Activated CD8-positive, alpha-beta memory T cell treated with anti-CD3 and anti-CD28 coated beads, Interleukin-2, amount 50 U/mL, for 4 hours (primary cell): ENCODE results near the gene CCDC141.
A peak's percentile ranks its signal among the peaks of the same experiment; 100 is the strongest.
"Not testable (repeated sequence)": the region's sequence is repeated elsewhere in the genome, so short reads cannot be mapped to it uniquely, and the experiment has no call there.

ENCODE experiments used
- DNase-seq: peaks from one replicate; pipeline ENCODE4 v3.0.0-alpha.2; 2020

Gene CCDC141

GRCh38 chr2:179037807-179038206, 12.1 kb downstream of the CCDC141 start:
- DNase-seq = no peak

DNA sequence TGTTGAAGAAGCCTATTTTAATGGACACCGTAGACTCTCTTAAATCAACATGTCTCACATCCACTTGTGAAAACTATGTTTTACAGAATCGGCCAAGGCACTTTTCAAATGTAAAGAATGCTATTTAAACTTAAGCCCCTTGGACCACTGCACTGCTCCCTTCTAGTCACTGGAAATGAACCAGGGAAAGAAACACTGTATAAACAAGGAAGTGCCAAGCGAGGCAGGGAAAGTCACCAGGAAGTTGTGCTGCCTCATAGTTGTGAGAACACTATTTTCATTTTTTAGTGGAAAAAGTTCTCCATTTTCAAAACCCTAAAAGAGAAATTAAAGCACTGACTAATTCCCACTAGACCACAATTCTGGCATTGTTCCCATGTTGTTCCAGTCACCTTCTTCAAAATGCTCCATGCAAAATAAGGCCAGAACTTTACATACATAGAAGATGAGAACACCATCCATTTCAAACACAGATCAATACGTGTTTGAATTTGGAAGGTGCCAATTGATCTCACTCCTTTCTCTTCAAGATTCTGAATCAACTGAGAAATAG, 13.5 kb downstream of the CCDC141 start:
- DNase-seq = no peak

- peak; percentile 15 for DNase-seq
Observed at GRCh38 chr2:179031731-179032408, 18.1 kb downstream of the CCDC141 start.

- no peak for DNase-seq
Observed at GRCh38 chr2:179024445-179024844, 25.5 kb downstream of the CCDC141 start.

DNA sequence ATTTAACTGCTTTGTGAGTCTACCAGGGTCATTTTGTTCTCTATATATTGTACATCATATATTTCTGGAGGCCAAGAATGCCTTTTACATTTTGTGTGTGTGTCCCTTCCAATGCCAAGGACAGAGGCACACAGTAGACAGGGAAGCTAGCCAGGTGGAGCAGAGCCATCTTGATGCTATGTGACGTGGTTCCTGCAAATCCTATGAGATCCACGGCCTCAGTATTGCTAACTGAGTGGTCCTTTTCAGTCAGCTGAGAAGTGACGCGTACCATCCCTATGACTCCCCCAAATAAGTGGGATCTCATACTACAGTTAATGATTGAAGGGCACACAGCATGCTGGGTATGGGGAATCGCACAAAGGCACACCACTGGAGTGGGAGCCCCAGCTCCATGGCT, 27.3 kb downstream of the CCDC141 start:
- DNase-seq = no peak

GRCh38 chr2:179021258-179021657, 28.7 kb downstream of the CCDC141 start:
- DNase-seq = no peak

DNA sequence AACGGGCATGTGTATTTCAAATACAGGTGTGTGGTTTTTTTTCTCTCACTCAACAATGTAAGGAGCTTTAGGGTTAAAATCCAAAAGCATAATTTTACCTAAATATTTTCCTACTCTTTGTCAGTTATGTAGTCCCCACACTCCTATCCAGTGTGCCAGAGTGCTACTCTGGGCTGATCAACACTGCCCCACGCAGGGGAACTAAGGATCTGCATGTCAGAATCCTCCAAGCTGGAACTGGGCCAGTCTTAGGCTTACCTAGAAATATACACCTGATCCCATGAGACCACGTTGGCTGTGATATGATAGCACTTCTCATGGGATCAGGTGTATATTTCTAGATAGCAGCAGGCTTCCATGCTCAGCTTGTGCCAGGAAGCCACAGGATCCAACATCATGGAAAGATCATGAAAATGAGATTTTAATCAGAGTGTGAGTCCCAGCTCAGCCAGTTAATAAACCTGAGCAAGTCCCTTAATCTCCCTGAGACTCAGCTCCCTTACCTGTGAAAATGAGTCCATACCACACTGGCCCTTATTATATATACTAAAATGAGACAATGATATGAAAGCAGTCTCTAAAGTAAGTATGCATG, 29.7 kb downstream of the CCDC141 start:
- peak; percentile 29 for DNase-seq

GRCh38 chr2:179019260-179019659, 30.7 kb downstream of the CCDC141 start:
- DNase-seq = no peak

GRCh38 chr2:179017773-179018357, 32.1 kb downstream of the CCDC141 start:
- DNase-seq = no peak

DNA sequence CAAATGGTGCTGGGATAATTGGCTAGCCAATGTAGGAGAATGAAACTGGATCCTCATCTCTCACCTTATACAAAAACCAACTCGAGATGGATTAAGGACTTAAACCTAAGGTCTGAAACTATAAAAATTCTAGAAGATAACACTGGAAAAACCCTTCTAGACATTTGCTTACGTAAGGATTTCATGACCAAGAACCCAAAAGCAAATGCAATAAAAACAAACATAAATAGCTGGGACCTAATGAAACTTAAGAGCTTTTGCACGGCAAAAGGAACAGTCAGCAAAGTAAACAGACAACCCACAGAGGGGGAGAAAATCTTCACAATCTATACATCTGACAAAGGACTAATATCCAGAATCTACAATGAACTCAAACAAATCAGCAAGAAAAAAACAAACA, 35.7 kb downstream of the CCDC141 start:
- DNase-seq = not testable (repeated sequence)

GRCh38 chr2:179005976-179006375, 44.0 kb downstream of the CCDC141 start:
- no peak for DNase-seq

DNA sequence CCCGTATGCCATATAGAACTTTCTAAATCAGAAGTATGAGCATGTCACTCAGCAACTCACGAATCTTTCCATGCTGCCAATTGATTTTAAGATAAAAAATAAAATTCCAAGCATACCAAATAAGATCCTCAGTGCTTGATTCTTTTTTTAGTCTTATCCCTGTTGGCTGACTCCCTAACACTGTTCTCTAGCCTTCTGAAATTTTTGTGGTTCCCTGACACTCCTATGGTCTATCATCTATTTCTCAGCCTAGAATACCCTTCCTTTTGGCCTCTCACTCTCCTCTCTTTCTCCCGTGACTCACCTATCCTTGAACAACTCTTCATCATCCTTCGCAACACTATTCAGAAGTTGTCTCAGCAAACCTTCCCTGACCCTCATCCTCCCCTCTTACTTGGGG, 50.5 kb downstream of the CCDC141 start:
- DNase-seq = no peak

DNA sequence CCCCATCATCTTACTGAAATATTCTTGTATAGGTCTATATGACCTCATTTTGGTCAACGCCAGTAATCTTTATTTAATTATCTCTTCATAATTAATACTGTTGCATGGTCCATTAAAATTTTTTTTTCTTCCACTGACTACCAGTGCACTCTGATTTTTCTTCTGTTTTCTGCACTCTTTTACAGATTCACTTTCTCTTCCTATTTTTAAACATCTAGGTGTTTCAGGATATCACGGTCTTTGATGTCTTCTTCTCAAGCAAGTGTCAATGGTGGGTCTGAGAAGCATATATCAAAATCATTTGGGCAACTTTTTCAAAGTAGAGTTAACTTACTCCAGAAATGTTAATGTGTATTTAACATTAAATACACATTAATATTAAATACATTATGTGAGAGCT, 51.4 kb downstream of the CCDC141 start:
- no peak for DNase-seq

DNA sequence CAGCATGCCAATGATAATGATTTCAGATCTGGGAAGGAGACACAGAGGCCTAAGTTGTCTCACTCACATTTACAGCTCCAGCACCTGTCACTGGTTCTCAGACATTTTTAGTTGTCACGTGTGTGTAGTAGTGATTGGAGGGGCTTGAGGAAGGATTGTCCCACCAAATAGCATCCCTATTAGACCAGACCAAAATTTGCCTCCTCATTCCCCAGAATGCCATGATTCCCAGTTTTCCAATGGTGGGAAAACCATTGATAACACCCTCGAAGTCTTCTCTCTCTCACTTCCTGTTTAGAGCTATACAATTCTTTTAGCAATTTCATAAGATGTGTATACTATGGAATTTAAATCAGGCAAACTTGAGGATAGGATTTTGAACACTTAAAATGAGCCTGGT, 52.5 kb downstream of the CCDC141 start:
- no peak for DNase-seq

GRCh38 chr2:178997067-178997466, 52.9 kb downstream of the CCDC141 start:
- DNase-seq = no peak

- DNase-seq = no peak
Observed at GRCh38 chr2:178994264-178994663, 55.7 kb downstream of the CCDC141 start.

- DNase-seq = no peak
Observed at GRCh38 chr2:178993788-178994187, 56.1 kb downstream of the CCDC141 start.

GRCh38 chr2:178992719-178993118, 57.2 kb downstream of the CCDC141 start:
- DNase-seq = not testable (repeated sequence)

DNA sequence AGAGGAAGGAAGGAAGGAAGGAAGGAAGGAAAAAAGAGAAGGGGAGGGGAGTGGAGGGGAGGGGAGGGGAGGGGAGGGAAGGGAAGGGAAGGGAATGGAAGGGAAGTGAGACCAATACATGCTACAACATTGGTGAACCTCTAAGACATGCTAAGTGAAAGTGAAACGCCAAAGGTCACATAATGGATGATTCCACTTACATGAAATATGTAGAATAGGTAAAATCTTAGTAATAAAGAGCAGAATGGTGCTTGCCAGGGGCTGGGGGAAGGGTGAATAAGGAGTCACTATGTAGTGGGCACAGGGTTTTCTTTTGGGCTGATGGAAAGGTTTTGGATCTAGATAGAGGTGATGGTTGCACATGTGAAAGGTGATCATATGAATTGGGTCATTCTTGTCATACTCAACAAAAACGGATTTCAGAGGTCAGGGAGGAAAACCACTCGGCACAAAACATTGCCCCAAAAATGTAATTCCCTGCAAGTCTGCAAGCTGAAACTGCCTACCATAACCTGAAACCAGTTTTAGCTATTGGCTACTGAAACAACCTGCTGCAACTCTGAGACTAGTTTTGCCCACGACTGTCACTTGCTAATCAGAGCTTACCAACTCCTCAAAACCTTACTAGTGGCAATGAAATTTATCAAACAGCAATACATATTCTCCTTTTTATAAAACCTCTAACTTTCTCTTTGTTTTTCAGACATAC, 59.2 kb downstream of the CCDC141 start:
- no peak for DNase-seq

GRCh38 chr2:178989424-178989823, 60.5 kb downstream of the CCDC141 start:
- not testable (repeated sequence) for DNase-seq

GRCh38 chr2:178982652-178983051, 67.3 kb downstream of the CCDC141 start:
- not testable (repeated sequence) for DNase-seq

DNA sequence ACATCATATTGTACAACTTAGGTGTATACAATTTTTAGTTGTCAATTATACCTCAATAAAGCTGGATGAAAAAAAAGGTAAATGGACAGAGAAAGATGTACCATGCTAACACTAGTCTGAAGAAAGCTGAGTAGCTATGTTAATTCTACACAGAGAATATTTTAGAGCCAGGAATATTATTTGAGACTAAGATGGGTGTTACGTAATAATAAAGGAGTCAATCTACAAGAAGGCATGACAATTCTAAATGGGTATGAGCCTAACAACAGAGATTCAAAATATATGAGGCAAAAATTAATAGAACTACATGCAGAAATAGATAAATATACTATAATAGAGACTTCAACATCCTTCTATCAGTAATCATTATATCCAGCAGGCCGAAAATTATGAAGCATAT, 69.1 kb downstream of the CCDC141 start:
- no peak for DNase-seq

- no peak for DNase-seq
Observed at GRCh38 chr2:178978667-178979066, 71.3 kb downstream of the CCDC141 start.

DNA sequence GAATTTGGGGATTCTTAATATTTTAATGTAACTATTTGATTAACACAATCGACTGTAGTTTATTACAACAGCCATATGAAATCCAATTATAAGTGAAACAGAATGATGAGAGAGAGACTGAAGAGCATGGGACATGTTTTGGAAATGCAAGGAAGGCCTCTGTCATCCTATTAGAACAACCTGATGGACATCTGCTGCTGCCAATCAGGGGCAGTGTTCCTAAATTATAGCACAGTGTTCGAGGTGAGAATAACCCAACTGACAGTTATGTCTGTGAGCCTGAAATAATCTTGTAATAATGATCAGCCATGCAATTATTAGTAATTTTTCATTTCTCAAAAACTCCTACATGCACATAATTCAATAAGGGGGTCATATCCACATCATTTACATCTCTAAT, 73.6 kb downstream of the CCDC141 start:
- DNase-seq = no peak
